NCI-H1930 (cell line): Measurements from ENCODE around the gene SKAP1.
"Not testable (repeated sequence)": the region's sequence is repeated elsewhere in the genome, so short reads cannot be mapped to it uniquely, and the experiment has no call there.

ENCODE experiments used
- DNase-seq, 2 experiments: peaks; one replicate each; lab custom pipeline; 2025; lab: John Stamatoyannopoulos, UW

The SKAP1 gene

GRCh38 chr17:48445248-48445620, 15.2 kb upstream of the SKAP1 start:
- DNase-seq, result no peak

GRCh38 chr17:48444516-48445247, 14.7 kb upstream of the SKAP1 start:
- DNase-seq, result no peak

GRCh38 chr17:48443712-48444111, 13.7 kb upstream of the SKAP1 start:
- DNase-seq, result no peak

GRCh38 chr17:48442819-48443218, 12.8 kb upstream of the SKAP1 start:
- DNase-seq, result no peak

- DNase-seq, result no peak
These were observed 11.8 kb upstream of the SKAP1 start for GRCh38 chr17:48441862-48442261.

- DNase-seq, result no peak
These were observed 11.3 kb upstream of the SKAP1 start for GRCh38 chr17:48441231-48441711.

GRCh38 chr17:48440669-48441068, 10.7 kb upstream of the SKAP1 start:
- no peak for DNase-seq

- DNase-seq, result no peak
These were observed 10.0 kb upstream of the SKAP1 start for GRCh38 chr17:48439875-48440505.

- no peak for DNase-seq
These were observed 9.3 kb upstream of the SKAP1 start for GRCh38 chr17:48439110-48439850.

- no peak for DNase-seq
These were observed 8.6 kb upstream of the SKAP1 start for GRCh38 chr17:48438516-48439061.

- no peak for DNase-seq
These were observed 3.9 kb upstream of the SKAP1 start for GRCh38 chr17:48433896-48434295.

GRCh38 chr17:48432820-48433775, 3.1 kb upstream of the SKAP1 start:
- no peak for DNase-seq

GRCh38 chr17:48429156-48429555, 858 bp downstream of the SKAP1 start:
- peak; percentile 21 to 22 for DNase-seq

- no peak for DNase-seq
These were observed 2.4 kb downstream of the SKAP1 start for GRCh38 chr17:48427598-48427997.

- no peak for DNase-seq
These were observed 3.1 kb downstream of the SKAP1 start for GRCh38 chr17:48426761-48427500.

GRCh38 chr17:48426019-48426665, 3.9 kb downstream of the SKAP1 start:
- DNase-seq, result no peak

GRCh38 chr17:48422060-48422459, 8.0 kb downstream of the SKAP1 start:
- DNase-seq, result not testable (repeated sequence)

- no peak for DNase-seq
These were observed 9.2 kb downstream of the SKAP1 start for GRCh38 chr17:48420823-48421222.

GRCh38 chr17:48416971-48417370, 13.0 kb downstream of the SKAP1 start:
- DNase-seq, result no peak
